Right ventricle myocardium superior (tissue), 1 donor: ENCODE measurements around the gene IL1RAP. TPM values are rescaled to one million over a fixed set of nuclear protein-coding genes. Genes with fewer than 3 reads are reported as not detected.
A peak's percentile ranks its signal among the peaks of the same experiment; 100 is the strongest.

ENCODE experiments used
- ATAC-seq: fragments of 200-7000 bp; cut with Tn5 transposase; one replicate; pipeline ENCODE4 v1.9.1; 2020; ENCODE audit warnings: mild to moderate bottlenecking; ENCODE audit not compliant: poor library complexity
- DNase-seq: peaks from one replicate; pipeline ENCODE4 v3.0.0-alpha.2; 2020
- intact Hi-C: fragments of 100-400 bp; cut with DNase I; formaldehyde crosslinking; loops from one replicate; pipeline ENCODE4 v1.11.2; 2022
- total RNA-seq: library from RNA; stranded (reverse); fragmentation: NEBNext Ultra II Directional; extraction: Animal tissue kit (Norgen Biotek cat#: 25700); gene quantifications from one replicate; pipeline ENCODE4 v1.2.1, GENCODE V29; 2021
- donor health status: DM: no; HTN: yes; CAD: no; lungs with severe emphysema.

The IL1RAP gene
- total RNA-seq, 1 donor from 2014 or later = 4.1 TPM

- intact Hi-C loops = no loop called here
Measured at GRCh38 chr3:190560013-190560895, 46.4 kb downstream of the IL1RAP start.

GRCh38 chr3:190562866-190563510 lies 49.1 kb downstream of the IL1RAP start:
- ATAC-seq (no peak), DNase-seq (no peak)
- intact Hi-C loops = no loop called here

More at GRCh38 chr3:190560013-190560895, 46.4 kb downstream of the IL1RAP start:
- no peak for DNase-seq
- ATAC-seq = no peak

DNA sequence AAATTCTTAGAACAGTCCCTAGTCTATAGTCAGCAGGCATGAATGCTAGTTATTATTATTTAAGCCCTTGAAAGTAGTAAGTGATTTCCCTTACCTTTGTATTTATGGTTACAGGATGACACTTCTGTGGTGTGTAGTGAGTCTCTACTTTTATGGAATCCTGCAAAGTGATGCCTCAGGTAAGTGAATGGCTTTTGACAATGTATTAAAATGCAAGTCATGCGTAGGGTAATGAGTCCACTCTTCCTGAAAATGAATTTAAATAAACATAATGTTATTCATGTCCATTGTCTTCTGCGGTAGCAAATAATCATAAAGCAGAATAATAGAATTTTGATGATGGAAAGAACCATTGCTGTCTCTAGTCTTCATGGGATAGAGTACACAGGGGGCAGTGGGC lies 50.3 kb downstream of the IL1RAP start:
- intact Hi-C loops = no loop called here
- ATAC-seq = no peak
- no peak for DNase-seq

DNA sequence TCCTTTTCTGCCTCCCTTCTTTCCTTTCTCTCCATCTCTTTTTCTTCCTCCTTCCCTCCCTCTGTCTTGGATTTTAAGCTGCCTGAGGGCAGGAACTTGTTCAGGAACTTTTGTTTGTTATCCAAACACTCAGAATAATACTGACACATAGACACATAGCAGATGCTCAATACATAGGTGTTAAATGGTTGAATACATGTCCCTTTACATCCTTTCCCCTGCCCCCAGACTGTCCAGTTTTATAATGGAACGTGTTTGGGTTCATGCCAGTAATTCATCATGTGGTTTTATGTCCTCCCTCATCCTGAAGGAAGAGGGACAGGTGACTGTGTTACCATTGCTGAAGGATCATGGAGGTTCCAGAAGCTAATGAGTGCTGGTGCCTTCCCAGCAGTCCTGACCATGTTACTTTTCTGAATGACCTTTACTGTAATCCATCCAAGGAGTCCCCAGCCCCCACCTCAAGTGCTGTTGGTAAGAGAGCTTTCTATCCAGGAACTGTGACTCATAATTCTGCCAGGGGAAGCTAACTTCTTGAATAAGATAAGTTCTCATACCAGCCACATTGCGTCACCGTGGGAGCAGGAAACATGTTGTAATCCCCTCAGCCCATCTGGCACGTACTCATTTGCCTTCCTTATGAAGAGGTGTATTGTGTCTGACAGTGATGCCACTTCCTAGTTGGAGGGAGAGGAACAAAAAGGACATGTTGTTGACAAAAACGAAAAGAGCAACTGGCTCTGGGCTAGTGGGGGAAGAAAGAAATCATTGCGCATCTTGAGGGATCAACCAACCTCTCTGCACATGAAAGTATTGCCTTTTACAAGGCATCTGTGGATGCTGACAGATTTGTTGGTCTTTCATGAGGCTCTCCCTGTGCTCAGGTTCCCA lies 52.4 kb downstream of the IL1RAP start:
- intact Hi-C loops = no loop called here
- DNase-seq = peak; percentile 86
- ATAC-seq = peak; percentile 92

- intact Hi-C loops = no loop called here
- DNase-seq = no peak
- no peak for ATAC-seq
Measured at GRCh38 chr3:190568036-190568435, 54.2 kb downstream of the IL1RAP start.

DNA sequence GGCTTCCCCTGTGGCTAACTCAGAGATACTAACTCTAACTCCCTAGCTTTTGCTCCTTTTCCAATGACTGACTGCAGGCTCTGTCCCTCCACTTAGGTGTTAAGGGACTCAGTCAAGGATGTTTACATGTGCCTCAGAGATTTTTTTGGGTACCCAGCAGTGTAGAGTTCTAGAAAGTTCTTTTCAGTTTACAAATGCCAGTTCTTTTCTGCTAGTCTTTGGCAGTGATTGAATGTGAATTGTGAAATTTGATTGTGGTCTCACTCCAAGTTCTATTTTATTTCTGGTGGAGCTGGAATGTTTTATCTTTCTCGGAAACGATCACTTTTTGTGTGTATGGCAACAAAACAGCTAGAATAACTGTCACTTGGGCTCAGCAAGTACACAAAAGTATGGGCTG lies 60.6 kb downstream of the IL1RAP start:
- intact Hi-C loops = no loop called here
- ATAC-seq (peak; percentile 40), DNase-seq (no peak)

GRCh38 chr3:190575437-190576185 lies 61.7 kb downstream of the IL1RAP start:
- DNase-seq (peak; percentile 56), ATAC-seq (no peak)
- intact Hi-C loops = no loop called here

- DNase-seq = no peak
- ATAC-seq = no peak
- intact Hi-C loops = no loop called here
Measured at GRCh38 chr3:190577225-190577624, 63.3 kb downstream of the IL1RAP start.

GRCh38 chr3:190579514-190580137 lies 65.7 kb downstream of the IL1RAP start:
- ATAC-seq = no peak

DNA sequence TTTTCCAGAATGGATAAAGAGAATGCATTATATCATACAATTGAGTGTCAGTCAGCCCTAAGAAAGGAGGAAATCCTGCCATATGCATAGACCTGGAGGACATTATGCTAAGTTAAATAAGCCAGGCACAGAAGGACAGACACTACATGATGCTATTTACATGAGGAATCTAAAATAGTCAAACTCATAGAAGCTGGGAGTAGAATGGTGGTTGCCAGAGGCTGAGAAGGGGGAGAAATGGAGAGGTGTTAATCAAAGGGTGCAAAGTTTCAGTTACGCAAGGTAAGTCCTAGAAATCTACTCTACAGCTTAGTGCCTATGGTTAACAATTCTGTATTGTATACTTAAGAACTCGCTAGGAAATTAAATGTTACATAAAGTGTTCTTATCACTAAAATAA lies 66.5 kb downstream of the IL1RAP start:
- ATAC-seq (peak; percentile 18), DNase-seq (no peak)
- intact Hi-C loops = no loop called here

More at GRCh38 chr3:190579514-190580137, 65.7 kb downstream of the IL1RAP start:
- intact Hi-C loops = no loop called here
- DNase-seq = no peak

GRCh38 chr3:190581041-190581541 lies 67.2 kb downstream of the IL1RAP start:
- no peak for DNase-seq
- intact Hi-C loops = no loop called here
- peak; percentile 85 for ATAC-seq

- ATAC-seq = no peak
- no peak for DNase-seq
- intact Hi-C loops = no loop called here
Measured at GRCh38 chr3:190582667-190583066, 68.8 kb downstream of the IL1RAP start.

GRCh38 chr3:190585805-190586630 lies 72.1 kb downstream of the IL1RAP start:
- no peak for DNase-seq
- ATAC-seq = no peak
- intact Hi-C loops = no loop called here

- intact Hi-C loops = no loop called here
- DNase-seq (no peak), ATAC-seq (peak; percentile 15)
Measured at GRCh38 chr3:190586631-190587011, 72.7 kb downstream of the IL1RAP start.

DNA sequence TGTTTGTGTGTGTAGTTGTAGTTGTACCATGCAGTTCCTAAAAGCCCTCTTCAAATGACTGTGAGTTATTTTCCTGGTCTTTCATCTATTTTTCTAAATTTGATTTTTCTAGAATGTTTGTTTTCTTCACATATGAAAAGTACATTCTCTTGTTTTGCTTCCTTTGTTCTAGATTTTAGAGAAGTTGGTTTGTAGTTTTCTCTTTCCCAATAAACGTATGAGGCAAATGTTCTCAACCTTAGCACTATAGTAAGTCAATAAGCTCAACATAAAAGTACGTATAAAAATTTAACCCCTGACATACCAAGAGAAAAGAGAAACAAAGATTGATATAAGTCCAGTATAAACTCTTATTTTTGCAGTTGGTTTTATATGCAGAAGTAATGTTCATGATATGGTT lies 74.7 kb downstream of the IL1RAP start:
- no peak for ATAC-seq
- no peak for DNase-seq
- intact Hi-C loops = no loop called here

- DNase-seq (no peak), ATAC-seq (no peak)
- intact Hi-C loops = no loop called here
Measured at GRCh38 chr3:190589326-190589725, 75.4 kb downstream of the IL1RAP start.

DNA sequence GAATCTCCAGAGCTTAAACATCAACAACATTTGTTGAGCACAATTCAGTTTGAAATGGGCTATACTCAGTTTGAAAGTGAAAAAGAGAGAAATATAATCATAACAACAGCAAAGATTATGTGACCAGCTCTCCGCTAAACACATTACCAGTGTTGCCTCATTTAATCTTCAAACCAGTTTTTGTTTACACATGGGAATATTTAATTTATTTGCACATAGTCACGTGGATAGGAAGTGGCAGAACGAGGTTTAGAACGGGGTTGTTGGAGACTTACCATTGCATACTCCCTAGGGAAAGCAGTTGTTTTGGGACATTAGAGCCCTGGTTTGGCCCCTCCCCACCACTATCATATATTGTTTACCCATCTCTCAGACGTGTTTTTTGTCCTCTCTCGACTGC lies 77.2 kb downstream of the IL1RAP start:
- DNase-seq (no peak), ATAC-seq (no peak)
- intact Hi-C loops = no loop called here
